SH-SY5Y (cell line): Measurements from ENCODE around the gene PCF11.

Source experiments
- GATA2 ChIP-seq: IDR thresholded peaks from 2 replicates; pipeline ENCODE4 v1.6.1; 2011; ENCODE audit warnings: mild to moderate bottlenecking, low read depth, low read length
- GATA3 ChIP-seq: IDR thresholded peaks from 2 replicates; pipeline ENCODE4 v1.6.1; 2011; ENCODE audit warnings: low read depth, mild to moderate bottlenecking, low read length, moderate library complexity

DNA sequence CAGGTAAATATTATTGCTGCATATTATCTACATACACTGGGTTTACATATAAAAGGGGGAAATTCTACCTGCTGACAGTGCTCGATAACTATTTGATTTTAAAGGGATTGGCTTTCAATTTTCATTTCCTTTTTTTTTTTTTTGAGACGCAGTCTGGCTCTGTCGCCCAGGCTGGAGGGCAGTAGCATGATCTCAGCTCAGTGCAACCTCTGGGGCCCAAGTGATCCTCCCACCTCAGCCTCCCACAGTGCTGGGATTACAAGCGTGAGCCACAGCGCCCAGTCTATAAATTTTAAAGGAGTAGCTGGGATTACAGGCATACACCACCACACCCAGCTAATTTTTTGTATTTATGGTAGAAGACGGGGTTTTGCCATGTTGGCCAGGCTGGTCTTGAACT, 3.2 kb upstream of the PCF11 start:
- TF ChIP-seq GATA3: no peak
- TF ChIP-seq GATA2: no peak
